Measurements from ENCODE around the gene HUS1.
"Not testable (repeated sequence)": the region's sequence is repeated elsewhere in the genome, so short reads cannot be mapped to it uniquely, and the experiment has no call there.

DNA sequence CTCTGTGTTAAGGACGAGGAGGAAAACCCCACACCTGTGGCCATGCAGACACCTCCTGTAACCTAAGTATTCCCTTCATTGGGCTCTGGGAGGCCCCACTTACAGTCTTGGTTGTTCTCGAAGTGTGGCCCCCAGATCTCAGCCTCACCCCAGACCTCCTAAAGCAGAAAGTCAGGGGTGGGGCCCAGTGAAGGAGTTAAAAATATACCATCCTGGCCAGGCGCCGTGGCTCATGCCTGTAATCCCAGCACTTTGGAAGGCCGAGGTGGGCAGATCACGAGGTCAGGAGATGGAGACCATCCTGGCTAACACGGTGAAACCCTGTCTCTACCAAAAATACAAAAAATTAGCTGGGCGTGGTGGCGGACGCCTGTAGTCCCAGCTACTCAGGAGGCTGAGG is 36.8 kb downstream of the HUS1 start:
- TF ChIP-seq, protein P1, sequence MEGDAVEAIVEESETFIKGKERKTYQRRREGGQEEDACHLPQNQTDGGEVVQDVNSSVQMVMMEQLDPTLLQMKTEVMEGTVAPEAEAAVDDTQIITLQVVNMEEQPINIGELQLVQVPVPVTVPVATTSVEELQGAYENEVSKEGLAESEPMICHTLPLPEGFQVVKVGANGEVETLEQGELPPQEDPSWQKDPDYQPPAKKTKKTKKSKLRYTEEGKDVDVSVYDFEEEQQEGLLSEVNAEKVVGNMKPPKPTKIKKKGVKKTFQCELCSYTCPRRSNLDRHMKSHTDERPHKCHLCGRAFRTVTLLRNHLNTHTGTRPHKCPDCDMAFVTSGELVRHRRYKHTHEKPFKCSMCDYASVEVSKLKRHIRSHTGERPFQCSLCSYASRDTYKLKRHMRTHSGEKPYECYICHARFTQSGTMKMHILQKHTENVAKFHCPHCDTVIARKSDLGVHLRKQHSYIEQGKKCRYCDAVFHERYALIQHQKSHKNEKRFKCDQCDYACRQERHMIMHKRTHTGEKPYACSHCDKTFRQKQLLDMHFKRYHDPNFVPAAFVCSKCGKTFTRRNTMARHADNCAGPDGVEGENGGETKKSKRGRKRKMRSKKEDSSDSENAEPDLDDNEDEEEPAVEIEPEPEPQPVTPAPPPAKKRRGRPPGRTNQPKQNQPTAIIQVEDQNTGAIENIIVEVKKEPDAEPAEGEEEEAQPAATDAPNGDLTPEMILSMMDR (IDR thresholded peaks at IDR 0.05) = not testable (repeated sequence)
- TF ChIP-seq EP300 (IDR thresholded peaks at IDR 0.05; ENCODE audit: low read depth); POLR2A (IDR thresholded peaks at IDR 0.05); POLR2AphosphoS5 (IDR thresholded peaks at IDR 0.05): not testable (repeated sequence)

Measured in transverse colon (tissue), 4 donors.